Keratinocyte (primary cell): ENCODE data around the gene PPP2R5B.

Experiments
- CTCF ChIP-seq, 3 experiments: IDR thresholded peaks in 1 of 3; conservative IDR thresholded peaks in 1 of 3; optimal IDR thresholded peaks in 1 of 3; 2 replicates in 2 of 3; 3 replicates in 1 of 3; pipeline versions ENCODE3 to v1.5.1; 2011; ENCODE audit warnings: low read length in 3 of 3, mild to moderate bottlenecking in 3 of 3, moderate library complexity in 2 of 3, control low read depth in 1 of 3, inconsistent platforms in 1 of 3; ENCODE audit not compliant: insufficient read depth in 2 of 3; ENCODE audit errors: extremely low read depth in 1 of 3
- EZH2 ChIP-seq: IDR thresholded peaks from one replicate; pipeline ENCODE4 v1.6.1; 2012; ENCODE audit warnings: inconsistent platforms, mild to moderate bottlenecking, low read length, moderate library complexity

GRCh38 chr11:64947208-64947814 lies 22.8 kb downstream of the PPP2R5B start:
- TF ChIP-seq CTCF (optimal IDR thresholded peaks at IDR 0.05 in 1 of 3, IDR thresholded peaks at IDR 0.05 in 1 of 3, conservative IDR thresholded peaks at IDR 0.05 in 1 of 3; ENCODE audit: extremely low read depth in 1 of 3, insufficient read depth in 2 of 3, low read length in 3 of 3), result no peak
- TF ChIP-seq EZH2, result no peak
